ENCODE measurements around the gene ABR. TPM values are rescaled to one million over a fixed set of nuclear protein-coding genes. Genes with fewer than 3 reads are reported as not detected.
"Not testable (repeated sequence)": the region's sequence is repeated elsewhere in the genome, so short reads cannot be mapped to it uniquely, and the experiment has no call there.

Gene ABR
- total RNA-seq, 1 donor from 2014 or later = 63.6 TPM

GRCh38 chr17:1125788-1126145 lies 54.0 kb downstream of the ABR start:
- no peak overlapping the region for H3K4me3 Mint-ChIP-seq

GRCh38 chr17:1124896-1125787 lies 54.6 kb downstream of the ABR start:
- no peak for DNase-seq (ENCODE audit: extremely low spot score, unreplicated experiment)
- no peaks in the 10 kb centered on the region for H3K36me3 Mint-ChIP-seq
- peaks cover 9% of the 10 kb centered on the region for H3K4me1 Mint-ChIP-seq (ENCODE audit: unreplicated experiment)
- no peaks in the 10 kb centered on the region for H3K27me3 Mint-ChIP-seq
- H3K9me3 Mint-ChIP-seq = no peaks in the 10 kb centered on the region
- H3K27ac Mint-ChIP-seq = no peak overlapping the region
- no peak for TF ChIP-seq CTCF (conservative IDR thresholded peaks at IDR 0.05)
- no peak overlapping the region for H3K4me3 Mint-ChIP-seq

More at GRCh38 chr17:1125788-1126145, 54.0 kb downstream of the ABR start:
- Mint-ChIP-seq H3K27me3 (no peaks in the 10 kb centered on the region), H3K9me3 (no peaks in the 10 kb centered on the region), H3K4me1 (ENCODE audit: unreplicated experiment) (peaks cover 9% of the 10 kb centered on the region), H3K36me3 (peaks cover 3% of the 10 kb centered on the region), H3K27ac (no peak overlapping the region)
- no peak for DNase-seq (ENCODE audit: extremely low spot score, unreplicated experiment)
- no peak for TF ChIP-seq CTCF (conservative IDR thresholded peaks at IDR 0.05)

GRCh38 chr17:1123921-1124715 lies 55.7 kb downstream of the ABR start:
- H3K27ac Mint-ChIP-seq = peak overlapping the region; percentile 61
- H3K27me3 Mint-ChIP-seq = no peaks in the 10 kb centered on the region
- peaks cover 9% of the 10 kb centered on the region for H3K4me1 Mint-ChIP-seq (ENCODE audit: unreplicated experiment)
- TF ChIP-seq CTCF (conservative IDR thresholded peaks at IDR 0.05) = no peak
- H3K36me3 Mint-ChIP-seq = no peaks in the 10 kb centered on the region
- H3K4me3 Mint-ChIP-seq = peak overlapping the region; percentile 25
- no peaks in the 10 kb centered on the region for H3K9me3 Mint-ChIP-seq
- no peak for DNase-seq (ENCODE audit: extremely low spot score, unreplicated experiment)

GRCh38 chr17:1123393-1123831 lies 56.4 kb downstream of the ABR start:
- H3K27ac Mint-ChIP-seq = no peak overlapping the region
- DNase-seq (ENCODE audit: extremely low spot score, unreplicated experiment) = no peak
- H3K27me3 Mint-ChIP-seq = no peaks in the 10 kb centered on the region
- TF ChIP-seq CTCF (conservative IDR thresholded peaks at IDR 0.05) = no peak
- H3K4me1 Mint-ChIP-seq (ENCODE audit: unreplicated experiment) = peaks cover 9% of the 10 kb centered on the region
- H3K9me3 Mint-ChIP-seq = no peaks in the 10 kb centered on the region
- H3K36me3 Mint-ChIP-seq = no peaks in the 10 kb centered on the region
- no peak overlapping the region for H3K4me3 Mint-ChIP-seq

- Mint-ChIP-seq H3K4me1 (ENCODE audit: unreplicated experiment) (peaks cover 9% of the 10 kb centered on the region), H3K9me3 (no peaks in the 10 kb centered on the region), H3K27ac (peak overlapping the region; percentile 61), H3K4me3 (no peak overlapping the region), H3K36me3 (no peaks in the 10 kb centered on the region), H3K27me3 (no peaks in the 10 kb centered on the region)
- TF ChIP-seq CTCF (conservative IDR thresholded peaks at IDR 0.05) = peak; percentile 89
- no peak for DNase-seq (ENCODE audit: extremely low spot score, unreplicated experiment)
Measured at GRCh38 chr17:1122533-1123392, 57.0 kb downstream of the ABR start.

GRCh38 chr17:1121442-1121817 lies 58.4 kb downstream of the ABR start:
- H3K4me3 Mint-ChIP-seq; H3K36me3 Mint-ChIP-seq; H3K27ac Mint-ChIP-seq; H3K4me1 Mint-ChIP-seq (ENCODE audit: unreplicated experiment); H3K27me3 Mint-ChIP-seq; H3K9me3 Mint-ChIP-seq; DNase-seq (ENCODE audit: extremely low spot score, unreplicated experiment): not testable (repeated sequence)

All from type B pancreatic cell (in vitro differentiated cells).